ENCODE data around the gene MSI2. TPM values are rescaled to one million over a fixed set of nuclear protein-coding genes. Genes with fewer than 3 reads are reported as not detected.
A peak's percentile ranks its signal among the peaks of the same experiment; 100 is the strongest.

Gene MSI2
- total RNA-seq, 1 donor from 2014 or later, result 96.8 TPM

DNA sequence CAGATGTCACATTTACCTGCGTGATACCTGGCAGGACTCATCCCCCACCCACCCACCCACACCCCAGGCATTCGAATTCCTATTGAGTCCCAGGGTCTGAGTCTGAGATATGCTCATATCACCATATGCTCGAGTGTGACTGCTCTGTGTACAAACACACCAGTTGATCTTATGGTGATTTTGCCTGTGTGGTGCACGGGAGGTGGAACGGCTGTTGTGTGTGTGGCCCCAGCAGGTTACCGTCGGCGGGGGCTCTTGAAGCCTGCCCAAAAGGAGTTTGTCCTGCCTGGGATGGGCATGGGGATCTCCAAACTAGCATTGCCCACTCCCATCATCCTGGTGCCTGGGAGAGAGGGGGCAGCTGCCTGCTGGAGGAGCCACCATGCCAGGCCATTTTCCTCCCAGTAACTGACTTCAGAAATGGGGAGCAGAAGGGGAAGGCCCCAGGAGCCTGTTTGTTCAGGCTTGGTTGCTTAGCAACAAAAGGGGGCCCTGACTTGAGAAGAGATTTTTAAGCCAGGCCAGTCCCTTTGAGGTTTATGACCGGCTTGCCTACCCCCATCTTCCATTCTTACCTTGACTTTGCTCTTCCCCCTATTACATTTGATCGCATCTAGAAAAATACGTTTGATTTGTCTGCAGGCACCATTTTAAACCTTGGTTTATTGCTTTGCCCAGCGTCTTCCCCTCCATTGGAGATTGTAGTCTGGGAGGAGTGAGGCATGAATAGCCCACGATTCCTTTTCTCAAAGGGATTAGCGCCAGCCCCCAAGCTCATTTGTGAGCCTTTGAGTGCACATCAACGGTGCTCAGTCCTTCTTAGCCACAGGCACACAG lies 271.1 kb downstream of the MSI2 start:
- ATAC-seq (no peak), DNase-seq (ENCODE audit: missing footprints) (no peak)
- intact Hi-C loops (cut with DNase I), result loop anchor here (10.0 kb wide), 1 partner anchor 137 kb away; no protein-coding TSS in a partner anchor

DNA sequence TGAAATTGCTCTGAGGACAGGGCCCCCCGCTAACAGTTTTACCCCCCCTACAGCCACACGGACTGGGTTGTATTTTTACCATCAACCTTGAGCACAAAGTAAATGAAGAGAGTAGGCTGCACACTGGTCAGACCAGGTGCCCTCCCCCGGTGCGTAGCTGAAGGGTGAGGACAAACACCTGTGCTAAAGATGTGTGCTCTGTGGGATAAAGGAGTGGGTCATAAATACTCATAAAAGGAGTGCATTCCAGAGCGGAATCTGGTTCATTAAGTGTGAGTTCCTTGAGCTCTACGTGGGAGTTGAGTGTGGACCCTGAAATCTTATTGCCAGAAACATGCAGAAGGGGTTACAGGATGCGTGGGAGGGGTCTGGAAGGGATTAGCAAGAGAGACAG lies 271.7 kb downstream of the MSI2 start:
- intact Hi-C loops (cut with DNase I), result loop anchor here (10.0 kb wide), 1 partner anchor 137 kb away; no protein-coding TSS in a partner anchor
- ATAC-seq (no peak), DNase-seq (ENCODE audit: missing footprints) (no peak)

DNA sequence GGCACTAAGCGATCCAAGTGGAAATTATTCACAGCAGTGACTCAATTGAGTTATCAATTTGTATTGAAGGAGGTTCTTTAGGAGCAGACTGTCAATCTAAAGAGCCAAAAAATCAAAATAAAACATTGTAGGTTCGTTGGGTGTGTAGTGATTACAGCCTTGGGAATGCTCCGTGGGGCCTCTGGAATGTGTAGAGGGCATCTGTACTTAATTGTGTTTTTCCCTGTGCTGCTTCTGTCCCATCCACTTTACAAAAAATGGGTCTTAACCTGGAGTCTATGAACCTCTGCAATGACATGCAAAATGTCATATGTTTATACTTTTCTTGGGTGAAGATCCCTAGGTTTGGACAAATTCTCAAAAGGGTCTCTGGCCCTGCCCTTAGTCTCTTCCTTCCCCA lies 273.7 kb downstream of the MSI2 start:
- intact Hi-C loops (cut with DNase I), result no loop called here
- ATAC-seq (no peak), DNase-seq (ENCODE audit: missing footprints) (no peak)

DNA sequence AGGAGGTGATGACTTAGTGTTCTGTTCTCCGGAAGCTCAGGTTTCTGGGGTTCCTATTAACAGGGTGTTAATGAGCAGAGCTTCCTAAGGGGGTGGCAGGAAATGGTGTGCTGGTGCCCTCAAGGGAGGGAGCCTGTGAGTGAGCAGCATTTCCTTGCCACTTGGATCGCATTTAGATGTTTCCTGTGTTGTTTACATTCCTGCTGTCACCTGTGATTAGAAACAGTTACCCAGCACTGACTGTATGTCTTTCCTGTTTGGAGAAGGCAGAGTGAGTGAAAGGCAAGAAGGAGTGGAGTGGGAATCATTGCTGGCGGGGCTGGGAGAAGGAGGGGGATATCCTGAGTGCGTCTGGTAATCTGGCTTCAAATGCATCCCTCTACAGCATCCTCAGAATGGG lies 274.2 kb downstream of the MSI2 start:
- no peak for ATAC-seq
- intact Hi-C loops (cut with DNase I), result no loop called here
- DNase-seq (ENCODE audit: missing footprints), result no peak

DNA sequence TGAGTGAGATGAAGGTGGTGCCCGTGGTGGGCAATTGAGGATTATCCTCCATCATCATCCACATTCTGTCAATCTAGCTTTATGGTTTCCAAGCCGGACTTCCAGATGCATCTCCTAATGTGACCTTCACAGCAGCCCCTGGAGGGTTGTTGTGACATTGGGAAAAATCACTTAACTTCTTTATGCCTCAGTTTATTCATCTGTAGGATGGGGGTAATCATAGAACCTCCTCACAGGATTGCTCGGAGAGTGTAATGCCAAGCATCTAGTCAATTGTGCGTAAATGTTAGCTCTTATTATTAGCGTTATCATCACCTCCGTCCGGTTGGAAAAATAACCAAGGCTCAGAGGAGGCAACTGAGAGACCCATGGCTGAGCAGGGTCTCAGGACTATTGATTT lies 274.8 kb downstream of the MSI2 start:
- intact Hi-C loops (cut with DNase I), result no loop called here
- ATAC-seq, result no peak
- no peak for DNase-seq (ENCODE audit: missing footprints)

GRCh38 chr17:57531648-57532504 lies 275.6 kb downstream of the MSI2 start:
- DNase-seq (ENCODE audit: missing footprints) (no peak), ATAC-seq (no peak)
- intact Hi-C loops (cut with DNase I), result no loop called here

DNA sequence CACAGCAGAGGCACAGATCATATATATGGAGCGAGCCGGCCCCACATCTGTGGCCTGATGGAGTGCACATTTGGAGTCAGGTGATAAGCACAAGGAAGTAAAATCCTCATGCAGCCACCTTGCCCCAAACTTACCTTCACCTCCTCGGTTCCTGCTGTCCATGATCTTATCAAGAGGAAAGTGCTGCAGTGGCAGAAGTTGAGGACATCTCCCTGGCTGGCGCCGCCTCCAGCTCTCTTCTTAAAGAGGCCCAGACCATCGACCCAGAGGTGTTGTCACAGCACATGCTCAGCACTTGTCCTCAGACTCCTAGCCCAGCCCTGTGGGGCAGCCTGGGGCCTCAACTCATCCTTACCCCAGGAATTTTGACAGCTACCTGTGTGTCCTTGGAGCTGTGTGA lies 276.2 kb downstream of the MSI2 start:
- DNase-seq (ENCODE audit: missing footprints) (no peak), ATAC-seq (no peak)
- intact Hi-C loops (cut with DNase I), result no loop called here

DNA sequence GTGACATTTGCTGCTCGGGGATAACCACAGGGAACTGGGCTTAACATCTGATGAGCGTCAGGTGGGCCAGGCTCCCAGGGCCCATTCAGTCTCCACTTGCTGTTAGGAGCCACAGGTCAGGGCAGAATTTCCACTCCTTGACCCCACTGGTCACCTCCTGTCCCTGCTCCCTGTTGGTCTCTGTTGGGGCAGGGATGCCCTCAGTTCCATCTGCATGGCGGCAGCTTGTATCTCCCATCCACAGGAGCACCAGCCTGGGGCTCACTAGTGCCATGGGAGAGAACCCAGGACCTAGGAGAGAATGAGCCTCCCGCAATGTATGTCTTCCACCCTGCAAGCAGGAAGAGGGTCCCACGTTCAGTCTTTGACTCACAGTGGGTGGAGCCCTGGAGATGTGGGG lies 276.6 kb downstream of the MSI2 start:
- intact Hi-C loops (cut with DNase I), result no loop called here
- ATAC-seq (no peak), DNase-seq (ENCODE audit: missing footprints) (no peak)

- intact Hi-C loops (cut with DNase I), result no loop called here
- ATAC-seq, result no peak
- no peak for DNase-seq (ENCODE audit: missing footprints)
Measured at GRCh38 chr17:57533684-57534305, 277.5 kb downstream of the MSI2 start.

DNA sequence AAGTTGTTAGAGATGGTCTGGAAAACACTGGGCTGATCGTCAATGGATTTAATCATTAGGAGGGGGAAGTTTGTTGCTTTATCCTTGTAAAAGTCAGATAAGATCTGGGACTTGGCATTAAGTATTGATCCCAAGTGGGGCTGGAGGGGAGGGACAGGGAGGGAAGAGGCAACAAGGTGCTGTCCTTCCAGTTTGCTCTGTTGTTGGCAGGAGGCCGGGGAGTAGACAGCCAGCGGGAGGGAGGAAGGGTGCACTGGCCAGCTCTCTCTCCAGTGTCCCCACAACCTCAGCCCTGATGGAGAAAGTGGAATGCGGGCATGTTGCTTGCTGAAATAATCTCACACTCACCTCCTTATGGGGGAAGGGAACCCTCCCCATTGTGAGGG lies 278.5 kb downstream of the MSI2 start:
- intact Hi-C loops (cut with DNase I), result no loop called here
- ATAC-seq, result no peak
- no peak for DNase-seq (ENCODE audit: missing footprints)

DNA sequence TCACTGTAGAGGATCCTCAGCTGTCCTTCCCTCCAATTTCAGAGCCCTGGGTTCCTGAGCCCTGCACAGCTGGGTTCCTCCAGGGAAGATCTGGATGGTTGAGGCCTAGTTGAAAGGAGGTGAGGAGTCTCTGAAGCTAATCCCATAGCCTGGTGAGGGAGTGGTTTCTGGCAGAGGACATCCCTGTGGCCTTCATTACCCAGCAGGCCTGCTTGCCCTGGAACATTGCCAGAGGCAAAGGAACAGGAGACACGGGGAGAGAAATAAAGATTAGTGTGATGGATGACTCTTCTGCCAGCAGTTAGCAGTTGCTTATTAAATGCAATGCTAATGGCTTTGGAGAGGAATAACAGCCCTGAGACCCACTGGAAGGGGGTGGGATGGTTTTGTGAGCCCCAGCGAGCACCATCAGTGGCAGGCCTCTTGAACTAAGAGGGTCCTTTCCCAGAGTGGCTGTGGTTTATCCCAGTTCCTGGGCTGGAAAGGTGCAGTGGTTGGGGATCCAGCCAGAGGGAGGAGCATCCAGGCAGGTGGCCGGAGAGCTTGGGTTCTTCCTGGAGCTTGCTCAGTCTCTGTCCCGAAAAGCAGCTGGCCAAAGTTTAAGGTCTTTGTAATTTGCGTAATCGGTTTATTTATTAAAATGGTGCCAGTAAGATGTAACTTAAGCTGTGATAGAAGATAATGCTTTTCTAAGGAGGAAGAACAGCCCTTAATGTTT lies 279.1 kb downstream of the MSI2 start:
- no peak for DNase-seq (ENCODE audit: missing footprints)
- ATAC-seq, result peak; percentile 28
- intact Hi-C loops (cut with DNase I), result no loop called here

DNA sequence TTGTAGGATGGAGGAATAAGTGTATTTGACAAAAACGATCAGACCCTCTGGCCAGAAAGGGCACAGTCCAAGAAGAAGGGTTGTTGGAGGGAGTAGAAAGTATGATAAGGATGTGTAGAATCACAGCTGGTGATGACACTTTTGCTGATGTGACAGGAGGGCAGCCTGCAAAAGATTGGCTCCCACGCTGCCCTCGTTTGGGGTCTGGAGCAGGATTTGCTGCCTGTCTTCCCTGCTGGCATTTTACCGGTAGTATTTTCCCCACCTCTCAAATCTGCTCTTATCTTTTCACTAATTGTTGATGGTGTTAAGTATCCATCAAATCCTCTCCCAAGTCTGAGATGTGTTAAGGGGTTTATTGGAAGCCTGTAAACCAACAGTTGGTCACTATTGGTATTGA lies 280.0 kb downstream of the MSI2 start:
- DNase-seq (ENCODE audit: missing footprints) (no peak), ATAC-seq (no peak)
- intact Hi-C loops (cut with DNase I), result no loop called here

GRCh38 chr17:57536789-57537523 lies 280.6 kb downstream of the MSI2 start:
- ATAC-seq (no peak), DNase-seq (ENCODE audit: missing footprints) (no peak)
- intact Hi-C loops (cut with DNase I), result no loop called here

- ATAC-seq (peak; percentile 17), DNase-seq (ENCODE audit: missing footprints) (no peak)
- intact Hi-C loops (cut with DNase I), result no loop called here
Measured at GRCh38 chr17:57537524-57538410, 281.4 kb downstream of the MSI2 start.

- no peak for DNase-seq (ENCODE audit: missing footprints)
- no peak for ATAC-seq
- intact Hi-C loops (cut with DNase I), result no loop called here
Measured at GRCh38 chr17:57538736-57539456, 282.6 kb downstream of the MSI2 start.

DNA sequence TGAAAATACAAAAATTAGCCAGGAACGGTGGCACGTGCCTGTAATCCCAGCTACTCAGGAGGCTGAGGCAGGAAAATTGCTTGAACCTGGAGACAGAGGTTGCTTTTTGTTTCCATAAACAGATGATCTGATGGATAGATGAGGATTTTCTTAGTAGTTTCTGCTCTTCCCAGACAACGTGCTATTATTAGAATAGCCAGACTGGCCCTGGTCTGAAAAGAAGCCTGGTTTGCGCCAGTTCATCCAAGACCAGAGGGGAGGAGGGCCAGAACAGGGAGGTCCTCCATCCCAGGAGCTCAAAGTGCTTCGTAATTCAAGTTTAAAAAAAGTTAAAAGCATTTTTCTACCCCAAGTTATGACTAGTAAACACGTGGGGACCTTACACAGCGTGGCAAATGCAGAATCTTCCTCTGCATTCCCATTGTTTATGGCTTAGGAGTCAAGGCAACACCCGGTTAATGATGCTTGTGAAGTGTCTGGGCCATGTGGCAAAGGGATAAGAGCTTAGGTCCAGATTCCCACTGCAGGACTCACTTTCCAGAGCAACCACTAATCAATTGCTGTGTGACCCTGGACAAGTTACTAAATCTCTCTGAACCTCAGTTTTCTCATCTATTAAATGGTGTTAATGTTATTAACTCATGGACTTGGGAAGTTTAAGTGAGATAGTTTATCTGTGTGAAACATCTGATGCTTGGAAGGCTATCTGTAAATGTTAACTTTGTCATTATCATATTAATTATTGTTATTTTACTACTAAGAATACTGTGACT lies 283.4 kb downstream of the MSI2 start:
- no peak for ATAC-seq
- no peak for DNase-seq (ENCODE audit: missing footprints)
- intact Hi-C loops (cut with DNase I), result no loop called here

All from Right ventricle myocardium inferior (tissue), 1 donor.